CD14-positive monocyte (primary cell): ENCODE results near the gene SNX9. TPM values are rescaled to one million over a fixed set of nuclear protein-coding genes. Genes with fewer than 3 reads are reported as not detected.

Experiments
- DNase-seq, 3 donors: peaks; one replicate each; pipeline ENCODE4 v3.0.0-alpha.2; 2011 to 2022
- H2AFZ ChIP-seq: 2 replicates; pipeline ENCODE4 v1.6.0; 2012; ENCODE audit warnings: mild to moderate bottlenecking, low read depth, low read length, inconsistent platforms; ENCODE audit not compliant: insufficient read depth, poor library complexity, severe bottlenecking
- H3K27ac ChIP-seq, 2 donors: 1 replicate in 1 of 2; 2 replicates in 1 of 2; pipeline ENCODE4 v1.5.1; 2012 to 2013; ENCODE audit warnings: low read length in 2 of 2, control low read depth in 1 of 2, inconsistent platforms in 1 of 2, low read depth in 1 of 2, mild to moderate bottlenecking in 1 of 2
- H3K27me3 ChIP-seq, 2 donors: one replicate each; pipeline versions ENCODE4 v1.6.0 to v1.6.1; 2011 to 2013; ENCODE audit warnings: low read length in 2 of 2; ENCODE audit not compliant: control insufficient read depth in 2 of 2, insufficient read depth in 2 of 2
- H3K36me3 ChIP-seq, 2 donors: replicated peaks in 1 of 2; 1 replicate in 1 of 2; 2 replicates in 1 of 2; pipeline versions ENCODE4 v1.5.1 to v1.6.1; 2012 to 2013; ENCODE audit warnings: low read length in 2 of 2, control low read depth in 1 of 2, inconsistent platforms in 1 of 2, mild to moderate bottlenecking in 1 of 2; ENCODE audit not compliant: insufficient read depth in 2 of 2, control insufficient read depth in 1 of 2
- H3K4me1 ChIP-seq, 2 donors: 1 replicate in 1 of 2; 2 replicates in 1 of 2; pipeline versions ENCODE4 v1.5.1 to v1.6.1; 2012 to 2013; ENCODE audit warnings: low read length in 2 of 2, control low read depth in 1 of 2, inconsistent platforms in 1 of 2, mild to moderate bottlenecking in 1 of 2, moderate library complexity in 1 of 2; ENCODE audit not compliant: insufficient read depth in 2 of 2, control insufficient read depth in 1 of 2
- H3K4me2 ChIP-seq: replicated peaks from 2 replicates; pipeline ENCODE3; 2012; ENCODE audit warnings: low read length, moderate library complexity, mild to moderate bottlenecking; ENCODE audit not compliant: poor library complexity, severe bottlenecking; ENCODE audit errors: extremely low read depth
- H3K4me3 ChIP-seq, 3 experiments: fragments of 200-600 bp in 1 of 3; sonication (generic) in 1 of 3; replicated peaks in 1 of 3; 1 replicate in 2 of 3; 2 replicates in 1 of 3; pipeline ENCODE4 v1.5.1; 2011 to 2013; ENCODE audit warnings: low read length in 3 of 3, mild to moderate bottlenecking in 3 of 3, control low read depth in 2 of 3, low read depth in 2 of 3, inconsistent platforms in 1 of 3, moderate library complexity in 1 of 3
- H3K79me2 ChIP-seq: 2 replicates; pipeline ENCODE4 v1.6.0; 2012; ENCODE audit warnings: mild to moderate bottlenecking, control low read depth, inconsistent platforms, low read length, moderate library complexity; ENCODE audit not compliant: insufficient read depth
- H3K9ac ChIP-seq: 2 replicates; pipeline ENCODE4 v1.6.0; 2017; ENCODE audit warnings: low read length, mild to moderate bottlenecking; ENCODE audit not compliant: insufficient read depth, poor library complexity, severe bottlenecking
- H3K9me3 ChIP-seq, 2 donors: replicated peaks in 1 of 2; 1 replicate in 1 of 2; 2 replicates in 1 of 2; pipeline versions ENCODE4 v1.5.1 to v1.6.1; 2012 to 2013; ENCODE audit warnings: low read length in 2 of 2, control low read depth in 1 of 2; ENCODE audit not compliant: control insufficient read depth in 1 of 2, insufficient read depth in 1 of 2
- H4K20me1 ChIP-seq: 2 replicates; pipeline ENCODE4 v1.6.0; 2012; ENCODE audit warnings: mild to moderate bottlenecking, low read length, control low read depth, moderate library complexity; ENCODE audit not compliant: insufficient read depth
- H3K27ac Mint-ChIP-seq, 7 donors: one replicate each; pipeline ENCODE4 v1.8.0; 2020; ENCODE audit warnings: mild to moderate bottlenecking in 7 of 7, mixed read lengths in 7 of 7, moderate library complexity in 6 of 7, inconsistent platforms in 2 of 7
- H3K27me3 Mint-ChIP-seq, 3 donors: one replicate each; pipeline ENCODE4 v1.8.0; 2021 to 2022; ENCODE audit warnings: low read depth in 3 of 3, mild to moderate bottlenecking in 3 of 3, mixed read lengths in 3 of 3, moderate library complexity in 3 of 3, inconsistent platforms in 1 of 3
- H3K36me3 Mint-ChIP-seq, 2 donors: one replicate each; pipeline ENCODE4 v1.8.0; 2020; ENCODE audit warnings: mixed read lengths in 2 of 2, inconsistent platforms in 1 of 2, mild to moderate bottlenecking in 1 of 2
- H3K4me1 Mint-ChIP-seq: one replicate; pipeline ENCODE4 v1.8.0; 2020; ENCODE audit warnings: mild to moderate bottlenecking, mixed read lengths
- H3K4me3 Mint-ChIP-seq, 2 donors: one replicate each; pipeline ENCODE4 v1.8.0; 2020; ENCODE audit warnings: mild to moderate bottlenecking in 2 of 2, mixed read lengths in 2 of 2, moderate library complexity in 1 of 2
- H3K9me3 Mint-ChIP-seq, 7 donors: one replicate each; pipeline ENCODE4 v1.8.0; 2020 to 2022; ENCODE audit warnings: mixed read lengths in 7 of 7, mild to moderate bottlenecking in 6 of 7, moderate library complexity in 6 of 7, inconsistent platforms in 2 of 7
- CTCF ChIP-seq: fragments of 200-600 bp; IDR thresholded peaks from one replicate; pipeline ENCODE4 v1.8.0; 2022; ENCODE audit warnings: antibody characterized with exemption, mild to moderate bottlenecking
- WGBS: methylation state at CpG from one replicate; pipeline ENCODE4 v1.1.5; 2013; ENCODE audit warnings: missing lambda C conversion rate; ENCODE audit not compliant: insufficient coverage; 5-methylcytosine and 5-hydroxymethylcytosine counted together
- intact Hi-C, 2 donors: fragments of 100-400 bp; cut with micrococcal nuclease; formaldehyde crosslinking; loops; one replicate each; pipeline versions ENCODE4 v1.15.0 to v1.15.1; 2023
- polyA plus RNA-seq, 3 donors: library from polyadenylated mRNA; depleted of rRNA in 1 of 3; unstranded in 2 of 3; stranded (reverse) in 1 of 3; fragments of 300-500 nt in 2 of 3; fragments of >200 nt in 1 of 3; fragmentation: Illumina TruSeq in 2 of 3; gene quantifications; 1 replicate in 2 of 3; 2 replicates in 1 of 3; pipeline ENCODE4 v1.2.3, GENCODE V29; 2012 to 2021

SNX9 gene
- polyA plus RNA-seq, 3 donors, result 5.5 to 8.1 (median 7.2) TPM

DNA sequence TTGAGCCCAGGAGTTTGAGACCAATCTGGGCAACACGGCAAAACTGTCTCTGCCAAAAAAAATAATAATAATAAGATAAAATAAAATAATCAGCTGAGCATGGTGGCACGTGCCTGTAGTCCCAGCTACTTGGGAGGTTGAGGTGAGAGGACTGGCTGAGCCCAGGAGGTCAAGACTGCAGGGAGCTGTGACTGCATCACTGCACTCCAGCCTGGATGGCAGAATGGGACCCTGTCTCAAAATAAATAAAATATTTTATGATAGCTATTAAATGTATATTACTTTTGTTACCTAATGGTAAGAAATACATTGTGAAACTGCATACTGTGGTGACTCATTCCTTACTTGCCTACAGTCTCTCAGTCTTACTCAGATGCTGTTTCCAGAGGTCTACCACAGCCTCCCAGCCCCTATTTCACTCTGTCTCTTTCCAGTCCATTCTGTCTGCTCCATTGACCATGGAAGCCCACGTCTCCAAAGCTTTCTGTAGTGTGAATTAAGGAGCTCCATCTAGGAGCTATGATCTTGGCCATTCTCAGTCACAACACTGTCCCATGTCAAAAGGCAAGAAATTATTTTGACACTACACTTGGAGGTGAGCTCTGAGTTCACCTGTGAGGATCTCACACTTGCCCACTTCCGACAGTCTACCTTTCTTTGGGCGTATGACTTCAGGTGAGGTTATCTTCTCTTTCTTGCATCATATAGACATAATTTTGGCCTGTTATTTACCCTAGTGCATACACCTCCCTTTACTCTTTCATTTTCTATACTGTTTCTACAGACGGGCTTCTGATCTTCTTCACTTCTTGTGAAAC, 22.4 kb upstream of the SNX9 start:
- Histone ChIP-seq H3K4me3 (no peak overlapping the region), H3K9ac (no peak overlapping the region), H3K9me3 (peaks cover 5 to 7% of the 10 kb centered on the region in 2 donors), H3K4me2 (no peak overlapping the region), H3K79me2 (no peaks in the 10 kb centered on the region), H3K36me3 (no peaks in the 10 kb centered on the region), H4K20me1 (no peaks in the 10 kb centered on the region), H3K27ac (no peak overlapping the region), H3K4me1 (peaks cover 0 to 5% of the 10 kb centered on the region in 2 donors), H2AFZ (no peak overlapping the region), H3K27me3 (no peaks in the 10 kb centered on the region)
- intact Hi-C loops, result no loop called here
- H3K27ac Mint-ChIP-seq, result no peak overlapping the region
- peak; percentile 6 to 68 (median 35) for DNase-seq
- H3K9me3 Mint-ChIP-seq, result peaks cover 0 to 18% (median 11%) of the 10 kb centered on the region in 7 donors
- H3K36me3 Mint-ChIP-seq, result no peaks in the 10 kb centered on the region
- peaks cover 9% of the 10 kb centered on the region for H3K4me1 Mint-ChIP-seq
- TF ChIP-seq CTCF, result no peak
- no peak overlapping the region for H3K4me3 Mint-ChIP-seq
- 100% methylated on average over 1 of the region's 6 CpGs for WGBS
- H3K27me3 Mint-ChIP-seq, result peaks cover 0 to 2% (median 2%) of the 10 kb centered on the region in 3 donors

GRCh38 chr6:157804448-157805327, 18.4 kb upstream of the SNX9 start:
- H3K27me3 Mint-ChIP-seq, result peaks cover 0 to 2% (median 0%) of the 10 kb centered on the region in 3 donors
- Histone ChIP-seq H3K9me3 (peaks cover 0 to 3% of the 10 kb centered on the region in 2 donors), H3K79me2 (no peaks in the 10 kb centered on the region), H3K4me1 (no peaks in the 10 kb centered on the region), H4K20me1 (no peaks in the 10 kb centered on the region), H3K4me2 (no peak overlapping the region), H3K9ac (no peak overlapping the region), H3K36me3 (no peaks in the 10 kb centered on the region), H3K4me3 (no peak overlapping the region), H2AFZ (no peak overlapping the region), H3K27me3 (no peaks in the 10 kb centered on the region), H3K27ac (no peak overlapping the region)
- intact Hi-C loops, result no loop called here
- DNase-seq, result peak in 1 of 3 donors; percentile 41
- H3K9me3 Mint-ChIP-seq, result peaks cover 0 to 10% (median 5%) of the 10 kb centered on the region in 7 donors
- H3K4me3 Mint-ChIP-seq, result no peak overlapping the region
- H3K4me1 Mint-ChIP-seq, result no peaks in the 10 kb centered on the region
- no peaks in the 10 kb centered on the region for H3K36me3 Mint-ChIP-seq
- no peak for TF ChIP-seq CTCF
- WGBS, result 100% methylated on average over 4 of the region's 11 CpGs
- H3K27ac Mint-ChIP-seq, result peak overlapping the region in 1 of 7 donors; percentile 55
